ENCODE data around the gene KIF2C. TPM values are rescaled to one million over a fixed set of nuclear protein-coding genes. Genes with fewer than 3 reads are reported as not detected.
A peak's percentile ranks its signal among the peaks of the same experiment; 100 is the strongest.
"Not testable (repeated sequence)": the region's sequence is repeated elsewhere in the genome, so short reads cannot be mapped to it uniquely, and the experiment has no call there.

The KIF2C gene
- total RNA-seq, 2 donors from 2014 or later, result 0.42 TPM; not detected in 1

DNA sequence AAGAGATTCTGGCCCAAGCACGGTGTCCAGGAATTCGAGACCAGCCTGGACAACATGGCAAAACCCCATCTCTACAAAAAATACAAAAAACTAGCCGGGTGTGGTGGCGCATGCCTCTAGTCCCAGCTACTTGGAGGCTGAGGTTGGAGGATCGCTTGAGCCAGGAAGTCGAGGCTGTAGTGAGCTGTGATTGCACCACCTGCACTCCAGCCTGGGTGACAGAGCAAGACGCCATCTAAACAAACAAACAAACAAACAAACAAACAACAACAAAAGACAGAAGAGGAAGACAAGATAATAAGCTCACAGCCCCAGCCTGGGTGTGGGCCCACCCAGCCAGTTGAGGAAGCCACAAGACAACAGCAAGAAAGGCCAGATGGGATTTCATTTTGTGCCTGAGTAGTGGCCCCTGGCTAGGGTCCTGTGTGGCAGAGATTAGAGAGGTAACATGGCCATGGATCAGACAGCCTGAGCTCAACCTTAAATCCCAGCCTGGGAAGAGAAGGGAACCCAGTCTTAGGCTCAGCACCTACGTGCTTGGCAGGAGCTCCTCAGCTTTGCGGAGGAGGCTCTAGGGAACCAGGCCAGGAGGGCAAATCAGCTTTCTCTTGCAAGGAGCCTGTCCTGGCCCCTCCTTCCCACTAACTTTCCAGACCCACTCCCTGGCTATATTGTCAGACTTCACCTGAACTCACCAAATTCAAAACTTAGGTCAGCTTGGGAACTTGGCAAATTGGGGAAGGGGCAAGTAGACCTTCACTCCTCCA lies 53.3 kb downstream of the KIF2C start:
- H3K36me3 ChIP-seq, result no peaks in the 10 kb centered on the region
- no peaks in the 10 kb centered on the region for H3K9me3 ChIP-seq
- ATAC-seq (ENCODE audit: insufficient number of reproducible peaks, low FRiP score, low read depth) (no peak), DNase-seq (ENCODE audit: low spot score) (no peak)
- H3K27ac ChIP-seq, result peak overlapping the region in 1 of 2 donors; percentile 32
- no peaks in the 10 kb centered on the region for H3K27me3 ChIP-seq (replicated peaks; ENCODE audit: insufficient read depth)
- no peak overlapping the region for H3K4me3 ChIP-seq
- no peaks in the 10 kb centered on the region for H3K4me1 ChIP-seq (ENCODE audit: control insufficient read depth in 1 of 2, low read depth in 2 of 2)
- TF ChIP-seq, protein P1, sequence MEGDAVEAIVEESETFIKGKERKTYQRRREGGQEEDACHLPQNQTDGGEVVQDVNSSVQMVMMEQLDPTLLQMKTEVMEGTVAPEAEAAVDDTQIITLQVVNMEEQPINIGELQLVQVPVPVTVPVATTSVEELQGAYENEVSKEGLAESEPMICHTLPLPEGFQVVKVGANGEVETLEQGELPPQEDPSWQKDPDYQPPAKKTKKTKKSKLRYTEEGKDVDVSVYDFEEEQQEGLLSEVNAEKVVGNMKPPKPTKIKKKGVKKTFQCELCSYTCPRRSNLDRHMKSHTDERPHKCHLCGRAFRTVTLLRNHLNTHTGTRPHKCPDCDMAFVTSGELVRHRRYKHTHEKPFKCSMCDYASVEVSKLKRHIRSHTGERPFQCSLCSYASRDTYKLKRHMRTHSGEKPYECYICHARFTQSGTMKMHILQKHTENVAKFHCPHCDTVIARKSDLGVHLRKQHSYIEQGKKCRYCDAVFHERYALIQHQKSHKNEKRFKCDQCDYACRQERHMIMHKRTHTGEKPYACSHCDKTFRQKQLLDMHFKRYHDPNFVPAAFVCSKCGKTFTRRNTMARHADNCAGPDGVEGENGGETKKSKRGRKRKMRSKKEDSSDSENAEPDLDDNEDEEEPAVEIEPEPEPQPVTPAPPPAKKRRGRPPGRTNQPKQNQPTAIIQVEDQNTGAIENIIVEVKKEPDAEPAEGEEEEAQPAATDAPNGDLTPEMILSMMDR (IDR thresholded peaks at IDR 0.05), result no peak

DNA sequence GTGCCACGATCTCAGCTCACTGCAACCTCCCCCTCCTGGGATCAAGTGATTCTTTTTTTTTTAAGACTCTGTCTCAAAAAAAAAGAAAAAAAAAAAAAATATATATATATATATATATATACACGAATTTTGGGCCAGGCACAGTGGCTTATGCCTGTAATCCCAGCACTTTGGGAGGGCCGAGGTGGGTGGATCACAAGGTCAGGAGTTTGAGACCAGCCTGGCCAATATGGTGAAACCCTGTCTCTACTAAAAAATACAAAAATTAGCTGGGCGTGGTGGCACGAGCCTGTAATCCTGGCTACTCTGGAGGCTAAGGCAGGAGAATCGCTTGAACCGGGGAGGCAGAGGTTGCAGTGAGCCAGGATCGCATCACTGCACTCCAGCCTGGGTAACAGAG lies 58.2 kb downstream of the KIF2C start:
- not testable (repeated sequence) for DNase-seq (ENCODE audit: low spot score); ATAC-seq (ENCODE audit: insufficient number of reproducible peaks, low FRiP score, low read depth); H3K9me3 ChIP-seq; H3K36me3 ChIP-seq; H3K4me3 ChIP-seq; H3K27me3 ChIP-seq (replicated peaks; ENCODE audit: insufficient read depth)
- peak overlapping the region; percentile 97 to 99 for H3K27ac ChIP-seq
- H3K4me1 ChIP-seq (ENCODE audit: control insufficient read depth in 1 of 2, low read depth in 2 of 2), result peaks cover 14 to 18% of the 10 kb centered on the region in 2 donors

DNA sequence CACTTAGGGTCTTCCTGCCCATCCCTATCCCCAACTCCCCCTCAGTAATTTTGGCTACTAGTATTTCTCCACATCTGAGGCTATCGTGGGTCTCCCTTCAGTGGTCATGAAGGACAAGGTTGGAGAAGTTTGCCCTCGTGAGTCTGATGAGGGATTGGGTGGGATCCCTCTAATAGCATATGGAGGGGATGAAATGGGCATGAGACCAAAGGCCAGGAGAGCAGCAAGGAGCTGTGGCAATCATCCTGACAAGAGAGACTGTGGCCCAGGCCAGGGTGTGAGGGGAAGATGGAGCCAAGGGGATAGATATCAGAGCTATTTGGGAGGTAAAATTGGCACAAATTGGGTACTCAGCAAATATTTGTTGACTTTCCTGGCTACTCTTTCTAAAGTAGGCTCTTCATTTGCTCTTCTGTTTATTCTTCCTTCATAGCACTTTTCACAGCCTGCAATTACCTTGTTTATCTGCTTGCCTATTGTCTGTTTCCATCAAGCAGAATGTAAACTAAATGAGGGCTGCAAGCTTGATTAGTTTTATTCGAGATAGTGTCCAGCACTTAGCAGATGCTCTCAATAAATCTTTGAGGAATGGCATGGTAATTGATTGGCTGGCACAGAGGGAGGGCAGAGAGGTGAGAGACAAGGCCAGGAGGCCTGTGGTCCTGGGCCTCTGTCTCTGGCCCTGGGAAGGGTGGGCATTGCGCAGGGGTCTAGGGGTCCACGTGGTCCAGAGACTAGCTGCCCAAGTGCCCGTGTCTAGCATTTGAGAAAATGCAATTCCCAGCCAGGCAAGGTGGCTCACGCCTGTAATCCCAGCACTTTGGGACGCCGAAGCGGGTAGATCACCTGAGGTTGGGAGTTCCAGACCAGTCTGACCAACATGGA lies 59.1 kb downstream of the KIF2C start:
- Histone ChIP-seq H3K9me3 (no peaks in the 10 kb centered on the region), H3K4me3 (no peak overlapping the region), H3K4me1 (ENCODE audit: control insufficient read depth in 1 of 2, low read depth in 2 of 2) (peaks cover 17 to 26% of the 10 kb centered on the region in 2 donors), H3K27ac (peak overlapping the region; percentile 97 to 99), H3K36me3 (peaks cover 12% of the 10 kb centered on the region), H3K27me3 (replicated peaks; ENCODE audit: insufficient read depth) (no peaks in the 10 kb centered on the region)
- ATAC-seq (ENCODE audit: insufficient number of reproducible peaks, low FRiP score, low read depth) (no peak), DNase-seq (ENCODE audit: low spot score) (no peak)
- TF ChIP-seq, protein P1 (IDR thresholded peaks at IDR 0.05), result no peak

DNA sequence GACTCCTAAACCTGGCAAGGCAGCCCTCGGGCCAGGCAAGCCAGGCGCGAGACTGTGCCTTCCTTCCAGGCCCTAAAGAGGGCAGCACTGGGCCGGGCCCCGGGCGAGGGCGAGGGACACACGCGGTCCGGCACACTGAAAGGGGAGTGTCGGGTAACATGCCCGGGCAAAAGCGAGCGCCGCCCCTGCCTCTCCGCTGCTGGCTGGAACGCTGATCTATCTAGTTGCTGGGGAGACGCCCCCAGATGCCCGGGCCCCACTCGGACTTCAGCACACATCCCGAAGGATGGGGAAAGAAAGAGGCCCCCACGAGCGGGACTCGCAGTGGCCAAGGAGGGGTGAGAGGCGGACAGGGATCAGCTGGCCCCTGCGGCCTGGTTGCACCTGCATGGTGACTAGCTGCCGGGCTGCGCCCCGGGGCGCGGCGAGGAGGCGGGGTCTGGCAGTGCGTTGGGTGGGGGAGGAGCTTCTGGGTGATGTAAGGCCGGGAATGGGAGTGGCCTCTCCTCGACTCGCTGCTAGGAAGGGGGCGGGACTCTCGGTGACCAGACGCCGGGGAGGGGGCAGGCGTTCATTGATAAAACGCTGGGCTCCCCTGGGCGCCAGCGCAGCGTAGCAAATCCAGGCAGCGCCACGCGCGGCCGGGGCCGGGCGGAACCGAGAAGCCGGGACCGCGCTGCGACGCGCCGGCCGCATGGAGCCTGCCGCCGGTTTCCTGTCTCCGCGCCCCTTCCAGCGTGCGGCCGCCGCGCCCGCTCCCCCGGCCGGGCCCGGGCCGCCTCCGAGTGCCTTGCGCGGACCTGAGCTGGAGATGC lies 60.3 kb downstream of the KIF2C start, which contains the start of gene PLK3:
TSS of gene PLK3 (plus strand) at position 608 of the 815 bp plus-strand sequence. CDS start at position 695, 87 bp downstream.
- peak; percentile 91 for ATAC-seq (ENCODE audit: insufficient number of reproducible peaks, low FRiP score, low read depth)

More for the DNA sequence above, 60.3 kb downstream of the KIF2C start, which contains the start of gene PLK3:
- no peaks in the 10 kb centered on the region for H3K9me3 ChIP-seq
- H3K27me3 ChIP-seq (replicated peaks; ENCODE audit: insufficient read depth), result no peaks in the 10 kb centered on the region
- H3K4me3 ChIP-seq, result peak within 1 kb of the TSS; percentile 94
- peak; percentile 95 for DNase-seq (ENCODE audit: low spot score)
- peak within 1 kb of the TSS; percentile 97 to 99 for H3K27ac ChIP-seq
- peaks cover 20 to 38% of the 10 kb centered on the region in 2 donors for H3K4me1 ChIP-seq (ENCODE audit: control insufficient read depth in 1 of 2, low read depth in 2 of 2)
- peaks cover 22% of the 10 kb centered on the region for H3K36me3 ChIP-seq
- TF ChIP-seq, protein P1 (IDR thresholded peaks at IDR 0.05), result peak; percentile 81
